ENCODE data around the gene PCNA.
"Not testable (repeated sequence)": the region's sequence is repeated elsewhere in the genome, so short reads cannot be mapped to it uniquely, and the experiment has no call there.

The PCNA gene

DNA sequence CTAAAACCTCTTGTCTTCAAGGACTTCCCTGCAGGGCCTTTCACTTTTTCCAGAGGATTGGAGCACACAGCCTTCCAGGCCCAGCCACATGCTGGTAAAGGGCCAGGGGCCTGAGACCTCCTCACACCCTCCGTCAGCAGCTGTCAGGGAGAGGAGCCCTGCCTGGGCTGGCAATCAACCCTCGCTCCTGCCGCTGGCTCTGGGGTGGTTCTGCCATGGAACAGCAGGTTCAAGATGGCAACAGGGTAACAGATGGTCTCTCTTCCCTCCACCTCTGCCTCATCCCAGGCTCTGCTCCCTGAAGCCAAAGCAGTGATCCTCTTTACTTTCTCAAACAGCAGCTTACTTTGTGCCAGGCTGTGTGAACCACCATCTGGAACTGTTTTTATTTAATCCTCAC is 23.8 kb downstream of the PCNA start:
- no peak overlapping the region for H3K9ac ChIP-seq (ENCODE audit: low read depth, low read length)
- H3K27ac ChIP-seq (ENCODE audit: low read depth, low read length) = no peak overlapping the region
- peaks cover 51% of the 10 kb centered on the region for H3K36me3 ChIP-seq (ENCODE audit: insufficient read depth, low read length)
- 97% methylated on average over 3 of the region's 3 CpGs for WGBS
- H3K9me3 ChIP-seq (ENCODE audit: insufficient read depth, low read depth, low read length) = no peaks in the 10 kb centered on the region
- no peak overlapping the region for H3K4me3 ChIP-seq (ENCODE audit: low read length)
- no peaks in the 10 kb centered on the region for H3K27me3 ChIP-seq (ENCODE audit: insufficient read depth, low read length)
- no peaks in the 10 kb centered on the region for H3K4me1 ChIP-seq (ENCODE audit: insufficient read depth, low read length)

DNA sequence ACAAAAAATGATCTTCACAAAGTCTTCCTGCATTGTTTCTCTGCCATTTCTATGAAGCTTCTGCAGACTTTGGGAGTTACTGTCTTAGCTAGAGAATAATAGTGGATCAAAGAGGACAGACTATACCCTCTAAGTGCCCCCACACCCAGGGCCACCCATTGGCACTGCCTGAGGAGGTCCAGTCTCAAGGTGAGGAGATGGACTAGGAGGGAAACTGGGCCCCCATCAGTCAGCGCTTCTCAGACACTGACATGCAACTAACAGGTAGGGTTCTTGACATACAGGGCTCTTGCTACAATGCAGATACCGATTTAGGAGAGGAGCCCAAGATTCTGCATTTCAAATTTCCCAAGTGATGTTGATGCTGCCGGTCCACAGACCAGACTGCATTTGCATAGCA is 24.3 kb downstream of the PCNA start:
- Histone ChIP-seq H3K4me1 (ENCODE audit: insufficient read depth, low read length) (no peaks in the 10 kb centered on the region), H3K27ac (ENCODE audit: low read depth, low read length) (no peak overlapping the region), H3K4me3 (ENCODE audit: low read length) (no peak overlapping the region), H3K36me3 (ENCODE audit: insufficient read depth, low read length) (peaks cover 47% of the 10 kb centered on the region), H3K27me3 (ENCODE audit: insufficient read depth, low read length) (no peaks in the 10 kb centered on the region), H3K9ac (ENCODE audit: low read depth, low read length) (no peak overlapping the region), H3K9me3 (ENCODE audit: insufficient read depth, low read depth, low read length) (no peaks in the 10 kb centered on the region)
- 96% methylated on average over 3 of the region's 3 CpGs for WGBS

- WGBS = 100% methylated on average over 1 of the region's 4 CpGs
- Histone ChIP-seq H3K4me1 (ENCODE audit: insufficient read depth, low read length) (no peaks in the 10 kb centered on the region), H3K4me3 (ENCODE audit: low read length) (no peak overlapping the region), H3K9ac (ENCODE audit: low read depth, low read length) (no peak overlapping the region), H3K9me3 (ENCODE audit: insufficient read depth, low read depth, low read length) (no peaks in the 10 kb centered on the region), H3K27me3 (ENCODE audit: insufficient read depth, low read length) (no peaks in the 10 kb centered on the region), H3K36me3 (ENCODE audit: insufficient read depth, low read length) (peaks cover 23% of the 10 kb centered on the region), H3K27ac (ENCODE audit: low read depth, low read length) (no peak overlapping the region)
Measured at GRCh38 chr20:5092765-5093339, 26.9 kb downstream of the PCNA start.

- Histone ChIP-seq H3K27ac (ENCODE audit: low read depth, low read length) (no peak overlapping the region), H3K36me3 (ENCODE audit: insufficient read depth, low read length) (peaks cover 19% of the 10 kb centered on the region), H3K9ac (ENCODE audit: low read depth, low read length) (no peak overlapping the region), H3K4me3 (ENCODE audit: low read length) (no peak overlapping the region), H3K27me3 (ENCODE audit: insufficient read depth, low read length) (no peaks in the 10 kb centered on the region), H3K4me1 (ENCODE audit: insufficient read depth, low read length) (no peaks in the 10 kb centered on the region), H3K9me3 (ENCODE audit: insufficient read depth, low read depth, low read length) (no peaks in the 10 kb centered on the region)
- 80% methylated on average over 6 of the region's 6 CpGs for WGBS
Measured at GRCh38 chr20:5091902-5092301, 27.9 kb downstream of the PCNA start.

GRCh38 chr20:5090191-5090590 is 29.6 kb downstream of the PCNA start:
- WGBS = 56% methylated on average over 3 of the region's 4 CpGs
- Histone ChIP-seq H3K4me1 (ENCODE audit: insufficient read depth, low read length) (no peaks in the 10 kb centered on the region), H3K9me3 (ENCODE audit: insufficient read depth, low read depth, low read length) (no peaks in the 10 kb centered on the region), H3K9ac (ENCODE audit: low read depth, low read length) (no peak overlapping the region), H3K27ac (ENCODE audit: low read depth, low read length) (no peak overlapping the region), H3K36me3 (ENCODE audit: insufficient read depth, low read length) (peaks cover 9% of the 10 kb centered on the region; the same call in 1 of the 2 replicates), H3K27me3 (ENCODE audit: insufficient read depth, low read length) (no peaks in the 10 kb centered on the region), H3K4me3 (ENCODE audit: low read length) (no peak overlapping the region)

DNA sequence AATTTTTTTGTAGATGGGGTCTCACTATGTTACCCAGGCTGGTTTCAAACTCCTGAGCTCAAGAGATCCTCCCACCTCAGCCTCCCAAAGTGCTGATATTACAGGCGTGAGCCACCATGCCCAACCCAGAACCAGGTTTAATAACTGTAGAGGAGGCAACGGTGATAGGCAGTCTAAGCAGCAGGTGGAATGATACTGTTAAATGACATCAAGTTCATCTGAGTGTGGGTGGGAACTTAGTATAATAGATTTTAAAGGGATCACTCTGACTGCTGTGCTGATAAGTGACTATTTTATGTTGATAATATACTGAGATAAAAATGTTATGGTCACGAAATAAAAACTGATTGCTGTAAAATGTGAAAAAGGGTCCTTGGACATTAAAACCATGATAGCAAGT is 31.1 kb downstream of the PCNA start:
- WGBS = 56% methylated on average over 3 of the region's 3 CpGs
- Histone ChIP-seq H3K9me3 (ENCODE audit: insufficient read depth, low read depth, low read length) (no peaks in the 10 kb centered on the region), H3K36me3 (ENCODE audit: insufficient read depth, low read length) (peaks cover 9% of the 10 kb centered on the region; the same call in 1 of the 2 replicates), H3K27ac (ENCODE audit: low read depth, low read length) (no peak overlapping the region), H3K9ac (ENCODE audit: low read depth, low read length) (no peak overlapping the region), H3K27me3 (ENCODE audit: insufficient read depth, low read length) (no peaks in the 10 kb centered on the region), H3K4me1 (ENCODE audit: insufficient read depth, low read length) (no peaks in the 10 kb centered on the region), H3K4me3 (ENCODE audit: low read length) (no peak overlapping the region)

DNA sequence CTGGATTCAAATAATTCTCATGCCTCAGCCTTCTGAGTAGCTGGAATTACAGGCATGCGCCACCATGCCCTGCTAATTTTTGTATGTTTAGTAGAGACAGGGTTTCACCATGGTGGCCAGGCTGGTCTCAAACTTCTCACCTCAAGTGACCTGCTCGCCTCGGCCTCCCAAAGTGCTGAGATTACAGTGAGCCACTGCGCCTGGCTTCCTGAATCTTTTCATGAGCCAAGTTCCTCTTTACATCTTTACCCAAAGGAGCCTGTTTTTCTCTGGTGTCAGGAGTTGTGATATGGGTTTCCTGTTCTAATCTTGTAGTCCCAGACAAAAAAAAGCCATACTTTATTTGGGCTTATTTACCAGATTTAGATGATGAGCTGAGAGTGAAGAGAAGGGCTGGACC is 34.4 kb downstream of the PCNA start:
- no peaks in the 10 kb centered on the region for H3K9me3 ChIP-seq (ENCODE audit: insufficient read depth, low read depth, low read length)
- H3K27me3 ChIP-seq (ENCODE audit: insufficient read depth, low read length) = no peaks in the 10 kb centered on the region
- WGBS = 91% methylated on average over 4 of the region's 4 CpGs
- H3K4me3 ChIP-seq (ENCODE audit: low read length) = no peak overlapping the region
- no peaks in the 10 kb centered on the region for H3K36me3 ChIP-seq (ENCODE audit: insufficient read depth, low read length)
- H3K9ac ChIP-seq (ENCODE audit: low read depth, low read length) = no peak overlapping the region
- H3K27ac ChIP-seq (ENCODE audit: low read depth, low read length) = no peak overlapping the region
- H3K4me1 ChIP-seq (ENCODE audit: insufficient read depth, low read length) = no peaks in the 10 kb centered on the region

- Histone ChIP-seq H3K9me3 (ENCODE audit: insufficient read depth, low read depth, low read length) (no peaks in the 10 kb centered on the region), H3K9ac (ENCODE audit: low read depth, low read length) (no peak overlapping the region), H3K4me3 (ENCODE audit: low read length) (no peak overlapping the region), H3K4me1 (ENCODE audit: insufficient read depth, low read length) (no peaks in the 10 kb centered on the region), H3K27ac (ENCODE audit: low read depth, low read length) (no peak overlapping the region), H3K27me3 (ENCODE audit: insufficient read depth, low read length) (no peaks in the 10 kb centered on the region), H3K36me3 (ENCODE audit: insufficient read depth, low read length) (no peaks in the 10 kb centered on the region)
- WGBS = 94% methylated on average over 10 of the region's 10 CpGs
Measured at GRCh38 chr20:5080384-5080877, 39.3 kb downstream of the PCNA start.

GRCh38 chr20:5078399-5078958 is 41.3 kb downstream of the PCNA start:
- no peaks in the 10 kb centered on the region for H3K27me3 ChIP-seq (ENCODE audit: insufficient read depth, low read length)
- no peak overlapping the region for H3K4me3 ChIP-seq (ENCODE audit: low read length)
- H3K9ac ChIP-seq (ENCODE audit: low read depth, low read length) = no peak overlapping the region
- 85% methylated on average over 11 of the region's 11 CpGs for WGBS
- H3K27ac ChIP-seq (ENCODE audit: low read depth, low read length) = no peak overlapping the region
- no peaks in the 10 kb centered on the region for H3K9me3 ChIP-seq (ENCODE audit: insufficient read depth, low read depth, low read length)
- H3K4me1 ChIP-seq (ENCODE audit: insufficient read depth, low read length) = peaks cover 7% of the 10 kb centered on the region
- no peaks in the 10 kb centered on the region for H3K36me3 ChIP-seq (ENCODE audit: insufficient read depth, low read length)

DNA sequence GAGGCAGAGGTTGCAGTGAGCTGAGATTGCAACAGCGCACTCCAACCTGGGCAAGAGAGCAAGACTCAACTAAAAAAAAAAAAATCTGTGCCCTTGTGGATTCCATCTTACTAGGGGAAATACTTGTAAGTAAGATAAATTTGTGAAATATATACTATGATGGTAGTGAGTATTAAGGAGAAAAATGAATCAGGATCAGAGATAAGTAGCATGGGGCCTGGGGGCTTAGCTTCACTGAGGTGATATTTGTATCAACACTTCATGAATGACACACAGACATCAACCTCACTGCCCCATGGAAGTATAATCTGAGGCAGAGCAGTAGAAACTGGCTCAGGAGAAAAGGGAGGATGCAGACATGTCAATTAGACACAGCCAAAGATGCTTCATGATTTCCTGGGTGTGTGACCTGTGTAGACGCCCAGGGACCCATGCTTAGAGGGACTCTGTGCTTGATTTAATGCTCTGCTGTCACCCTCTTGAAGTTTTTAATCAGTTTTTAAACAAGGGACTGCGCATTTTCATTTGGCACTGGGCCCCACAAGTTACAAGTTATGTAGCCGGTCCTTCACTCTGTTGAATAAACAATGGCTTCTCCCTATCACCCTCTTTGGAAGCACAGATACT is 41.9 kb downstream of the PCNA start:
- Histone ChIP-seq H3K36me3 (ENCODE audit: insufficient read depth, low read length) (no peaks in the 10 kb centered on the region), H3K4me3 (ENCODE audit: low read length) (no peak overlapping the region), H3K27ac (ENCODE audit: low read depth, low read length) (no peak overlapping the region), H3K4me1 (ENCODE audit: insufficient read depth, low read length) (peaks cover 8% of the 10 kb centered on the region), H3K9me3 (ENCODE audit: insufficient read depth, low read depth, low read length) (no peaks in the 10 kb centered on the region), H3K9ac (ENCODE audit: low read depth, low read length) (no peak overlapping the region), H3K27me3 (ENCODE audit: insufficient read depth, low read length) (no peaks in the 10 kb centered on the region)
- 94% methylated on average over 4 of the region's 4 CpGs for WGBS

DNA sequence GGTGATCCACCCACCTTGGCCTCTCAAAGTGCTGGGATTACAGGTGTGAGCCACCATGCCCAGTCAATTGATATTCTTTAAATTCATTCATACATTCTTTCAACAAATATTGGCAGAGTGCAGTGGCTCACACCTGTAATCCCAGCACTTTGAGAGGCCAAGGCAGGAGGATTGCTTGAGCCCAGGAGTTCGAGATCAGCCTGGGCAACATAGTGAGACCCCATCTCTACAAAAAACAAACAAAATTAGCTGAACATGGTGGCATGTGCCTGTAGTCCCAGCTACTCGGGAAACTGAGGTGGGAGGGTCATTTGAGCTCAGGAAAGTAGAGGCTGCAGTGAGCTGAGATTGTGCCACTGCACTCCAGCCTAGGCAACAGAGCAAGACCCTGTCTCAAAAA is 42.8 kb downstream of the PCNA start:
- not testable (repeated sequence) for H3K9me3 ChIP-seq (ENCODE audit: insufficient read depth, low read depth, low read length); H3K27me3 ChIP-seq (ENCODE audit: insufficient read depth, low read length); H3K9ac ChIP-seq (ENCODE audit: low read depth, low read length); H3K4me3 ChIP-seq (ENCODE audit: low read length); H3K36me3 ChIP-seq (ENCODE audit: insufficient read depth, low read length); H3K4me1 ChIP-seq (ENCODE audit: insufficient read depth, low read length); H3K27ac ChIP-seq (ENCODE audit: low read depth, low read length)
- 85% methylated on average over 2 of the region's 2 CpGs for WGBS
